Mesenteric fat pad (tissue), 1 donor: Measurements from ENCODE around the gene DST. TPM values are rescaled to one million over a fixed set of nuclear protein-coding genes. Genes with fewer than 3 reads are reported as not detected.
"Not testable (repeated sequence)": the region's sequence is repeated elsewhere in the genome, so short reads cannot be mapped to it uniquely, and the experiment has no call there.

Experiments used
- DNase-seq: peaks from one replicate; pipeline ENCODE4 v3.0.0-alpha.2; 2020; ENCODE audit warnings: low spot score
- total RNA-seq: library from RNA; stranded (reverse); fragmentation: NEBNext Ultra II Directional; extraction: Animal tissue kit (Norgen Biotek cat#: 25700); gene quantifications from one replicate; pipeline ENCODE4 v1.2.1, GENCODE V29; 2021
- donor health status: DM: yes; HTN: yes; CAD: no.

Gene DST
- total RNA-seq, 1 donor from 2014 or later = 190 TPM

GRCh38 chr6:56572788-56573471, 69.8 kb downstream of the DST start:
- no peak for DNase-seq

GRCh38 chr6:56571605-56572004, 71.1 kb downstream of the DST start:
- DNase-seq = no peak

GRCh38 chr6:56570413-56571359, 72.0 kb downstream of the DST start:
- DNase-seq = no peak

DNA sequence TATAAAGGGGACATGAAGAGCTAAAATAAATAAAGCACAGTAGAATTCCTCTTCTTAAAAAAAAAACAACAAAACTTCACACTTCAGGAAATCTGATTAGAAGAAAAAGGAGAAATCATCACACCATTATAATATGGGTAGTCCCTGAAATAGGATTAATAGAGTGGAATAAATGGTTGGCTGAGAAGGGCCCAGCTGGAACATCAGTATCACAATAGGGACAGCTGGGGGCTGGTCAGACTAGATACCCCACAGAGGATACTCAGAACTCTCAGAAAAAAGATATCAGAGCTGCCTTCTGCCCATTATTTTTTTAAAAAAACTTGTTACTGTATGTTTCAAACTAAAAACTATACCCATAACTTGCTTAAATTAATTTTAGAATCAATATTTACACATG, 75.2 kb downstream of the DST start:
- no peak for DNase-seq

DNA sequence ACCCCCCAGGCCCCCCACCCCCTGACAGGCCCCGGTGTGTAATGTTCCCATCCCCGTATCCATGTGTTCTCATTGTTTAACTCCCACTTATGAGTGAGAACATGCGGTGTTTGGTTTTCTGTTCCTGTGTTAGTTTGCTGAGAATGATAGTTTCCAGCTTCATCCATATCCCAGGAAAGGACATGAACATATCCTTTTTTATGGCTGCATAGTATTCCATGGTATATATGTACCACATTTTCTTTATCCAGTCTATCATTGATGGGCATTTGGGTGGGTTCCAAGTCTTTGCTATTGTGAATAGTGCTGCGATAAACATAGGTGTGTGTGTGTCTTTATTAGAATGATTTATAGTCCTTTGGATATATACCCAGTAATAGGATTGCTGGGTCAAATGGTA, 80.0 kb downstream of the DST start:
- not testable (repeated sequence) for DNase-seq

GRCh38 chr6:56556751-56557540, 85.7 kb downstream of the DST start:
- DNase-seq = no peak

- no peak for DNase-seq
These were observed 87.2 kb downstream of the DST start for GRCh38 chr6:56555438-56555872.

- no peak for DNase-seq
These were observed 90.2 kb downstream of the DST start for GRCh38 chr6:56552187-56553130.

- no peak for DNase-seq
These were observed 91.1 kb downstream of the DST start for GRCh38 chr6:56551409-56552120.

DNA sequence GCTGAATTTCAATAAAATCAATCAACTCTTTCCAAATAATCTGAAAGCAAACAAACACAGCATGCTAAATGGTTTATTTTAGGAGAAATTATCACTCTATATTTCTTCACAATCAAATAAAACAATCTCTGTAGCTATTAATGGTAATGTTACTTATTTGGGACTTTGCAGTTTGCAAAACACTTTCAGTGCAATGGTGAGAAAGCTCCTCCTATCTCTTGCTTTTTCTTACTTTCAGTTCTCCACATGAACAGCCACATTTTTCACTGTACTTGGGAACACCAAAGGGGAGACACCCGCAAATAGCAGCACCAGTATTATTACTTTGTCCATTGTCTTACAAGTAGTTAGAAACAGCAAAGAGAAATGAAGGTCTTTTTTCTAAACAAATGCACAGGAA, 92.4 kb downstream of the DST start:
- DNase-seq = no peak

DNA sequence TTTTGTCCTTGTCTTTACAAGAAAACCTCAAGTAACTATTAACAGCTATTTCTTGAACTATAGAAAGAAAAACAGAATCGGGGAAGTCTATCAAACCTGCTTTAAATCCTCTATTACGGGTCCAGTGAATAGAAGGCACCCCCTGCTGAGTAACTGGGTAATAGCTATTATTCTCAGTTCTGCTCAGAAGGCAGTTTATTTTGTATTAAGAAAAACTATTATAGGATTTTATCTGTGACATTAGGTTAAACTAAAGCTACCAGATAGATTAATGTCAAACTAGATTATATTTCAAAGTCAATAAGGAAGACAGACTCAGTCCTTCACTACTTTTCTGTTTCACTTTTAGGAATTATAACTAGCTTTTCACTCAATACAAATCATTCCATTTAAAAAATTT, 93.7 kb downstream of the DST start:
- DNase-seq = no peak

DNA sequence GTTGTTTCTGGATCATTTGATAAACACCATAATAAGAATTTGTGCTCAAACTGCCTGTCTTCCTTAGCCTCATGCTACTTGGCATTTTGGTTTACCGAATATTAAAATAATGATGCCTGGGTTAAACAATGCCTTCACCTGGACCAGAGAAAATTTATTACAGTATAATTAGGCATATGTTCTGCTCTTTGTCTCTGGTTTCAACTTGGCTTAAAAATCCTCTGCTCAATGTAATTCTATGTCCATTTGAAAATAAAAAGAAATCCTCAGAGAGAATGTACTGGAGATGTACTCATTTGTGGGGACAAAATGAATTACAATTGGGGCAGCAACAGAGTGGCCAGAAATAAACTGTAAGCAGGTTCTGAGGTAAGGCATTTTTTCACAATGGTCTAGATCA, 95.0 kb downstream of the DST start:
- DNase-seq = no peak

DNA sequence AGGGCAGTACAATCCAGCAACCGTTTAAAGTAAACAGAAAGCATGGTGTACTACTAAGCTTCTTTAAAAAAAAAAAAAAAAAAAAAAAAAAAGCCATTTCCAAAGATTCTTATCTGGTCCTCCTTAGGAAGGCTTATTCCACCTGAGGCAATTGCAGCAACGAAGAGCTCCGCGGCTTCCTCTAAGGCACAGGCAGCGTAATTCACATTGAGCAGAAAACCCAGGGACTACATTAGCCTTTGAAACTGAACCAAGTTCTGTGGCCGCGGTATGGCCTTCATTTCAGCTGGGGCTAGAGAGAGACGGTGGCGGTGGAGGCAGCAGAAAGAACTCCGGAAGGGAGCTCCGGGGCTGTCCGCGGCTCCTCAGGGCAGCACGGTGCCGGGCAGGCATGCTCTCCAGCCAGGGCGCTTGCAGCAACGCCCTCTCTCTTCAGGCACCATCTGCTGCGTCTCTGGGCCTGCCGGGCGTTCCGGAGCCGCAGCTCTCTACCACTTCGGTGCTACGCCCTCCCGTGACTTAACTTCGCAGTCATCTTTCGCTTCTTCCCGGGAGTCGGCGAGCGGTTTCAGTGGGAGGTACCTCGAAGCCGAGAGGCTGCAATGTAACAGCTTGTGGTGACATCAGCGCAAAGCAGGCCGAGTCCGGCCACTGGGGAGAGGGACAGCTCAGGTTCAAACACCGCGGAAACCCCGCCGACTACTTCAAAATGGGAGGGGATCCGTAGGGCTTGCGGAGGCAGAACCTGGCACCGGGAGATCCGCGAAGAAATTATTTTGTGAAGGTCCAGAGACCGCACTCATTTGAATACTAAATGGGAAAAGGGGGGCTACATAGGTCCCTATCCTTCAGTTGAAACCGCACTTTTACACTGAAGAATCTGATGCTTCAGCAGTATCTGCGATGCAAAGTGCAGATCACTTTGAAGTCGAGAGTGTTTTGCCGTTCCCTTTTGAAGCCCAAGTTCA, 100.0 kb downstream of the DST start:
- DNase-seq = peak; percentile 95

DNA sequence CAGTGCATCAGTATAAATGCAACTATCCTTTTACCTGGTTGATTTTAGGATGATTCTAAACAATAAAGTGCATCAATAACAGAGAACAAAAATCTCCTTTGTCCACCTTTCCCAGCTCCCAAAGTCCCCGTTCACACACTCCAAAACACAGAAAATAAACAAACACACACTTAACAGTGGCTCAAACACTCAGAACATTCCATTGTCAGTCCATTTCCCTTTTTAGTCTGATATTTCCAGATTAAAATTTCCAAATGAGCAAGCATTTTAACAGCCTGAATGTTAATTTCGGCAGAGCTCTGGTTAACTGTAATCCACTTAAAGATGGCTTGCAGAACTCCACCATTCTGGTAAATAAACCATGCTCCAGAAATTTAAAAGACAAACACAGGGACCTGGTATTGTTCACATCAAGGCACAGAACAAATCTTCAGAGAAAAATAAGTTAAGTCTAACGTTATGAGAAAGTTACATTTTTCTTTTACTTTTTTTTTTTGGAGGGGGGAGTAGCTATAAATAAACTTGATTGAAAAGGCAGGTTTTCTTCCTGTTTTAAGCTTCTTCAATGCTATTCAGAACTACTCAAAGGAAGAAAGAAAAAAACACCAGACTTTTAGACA, 100.8 kb downstream of the DST start:
- no peak for DNase-seq

- DNase-seq = no peak
These were observed 101.6 kb downstream of the DST start for GRCh38 chr6:56541030-56541600.

GRCh38 chr6:56540232-56541029, 102.3 kb downstream of the DST start:
- DNase-seq = no peak

- no peak for DNase-seq
These were observed 103.1 kb downstream of the DST start for GRCh38 chr6:56539527-56540105.
